ENCODE measurements around the gene CSMD2.
"Not testable (repeated sequence)": the region's sequence is repeated elsewhere in the genome, so short reads cannot be mapped to it uniquely, and the experiment has no call there.

CSMD2 gene

GRCh38 chr1:34188985-34189384 is 24.0 kb upstream of the CSMD2 start:
- ChIA-PET POLR2A (no interaction called here), CTCF (no interaction called here)
- DNase-seq (ENCODE audit: low read depth, low spot score) = no peak
- no peak for TF ChIP-seq CTCF (IDR thresholded peaks at IDR 0.05; ENCODE audit: insufficient read depth, low read length, missing control alignments)
- H3K4me3 ChIP-seq (ENCODE audit: low read depth, low read length) = no peak overlapping the region

- H3K4me3 ChIP-seq (ENCODE audit: low read depth, low read length) = no peak overlapping the region
- TF ChIP-seq CTCF (IDR thresholded peaks at IDR 0.05; ENCODE audit: insufficient read depth, low read length, missing control alignments) = no peak
- CTCF ChIA-PET = no interaction called here
- POLR2A ChIA-PET = no interaction called here
- DNase-seq (ENCODE audit: low read depth, low spot score) = no peak
These were observed 23.4 kb upstream of the CSMD2 start for GRCh38 chr1:34188418-34188817.

GRCh38 chr1:34186741-34187494 is 21.9 kb upstream of the CSMD2 start:
- DNase-seq (ENCODE audit: low read depth, low spot score) = no peak

GRCh38 chr1:34183381-34183780 is 18.4 kb upstream of the CSMD2 start:
- CTCF ChIA-PET; H3K4me3 ChIP-seq (ENCODE audit: low read depth, low read length); POLR2A ChIA-PET; DNase-seq (ENCODE audit: low read depth, low spot score): not testable (repeated sequence)

More at GRCh38 chr1:34186741-34187494, 21.9 kb upstream of the CSMD2 start:
- POLR2A ChIA-PET = no interaction called here
- CTCF ChIA-PET = no interaction called here
- no peak for TF ChIP-seq CTCF (IDR thresholded peaks at IDR 0.05; ENCODE audit: insufficient read depth, low read length, missing control alignments)
- no peak overlapping the region for H3K4me3 ChIP-seq (ENCODE audit: low read depth, low read length)

- CTCF ChIA-PET = interaction anchor here (0.9 kb wide), 1 partner anchor 547 kb away, joined by 3 read pairs; no protein-coding TSS in a partner anchor
- no peak overlapping the region for H3K4me3 ChIP-seq (ENCODE audit: low read depth, low read length)
- DNase-seq (ENCODE audit: low read depth, low spot score) = no peak
- POLR2A ChIA-PET = no interaction called here
- TF ChIP-seq CTCF (IDR thresholded peaks at IDR 0.05; ENCODE audit: insufficient read depth, low read length, missing control alignments) = no peak
These were observed 13.0 kb upstream of the CSMD2 start for GRCh38 chr1:34178072-34178471.

GRCh38 chr1:34176830-34177603 is 12.0 kb upstream of the CSMD2 start, which contains the start of gene C1orf94:
C1orf94 (plus strand) TSS chr1:34176907; CDS start chr1:34177790, 883 bp downstream.
- no peak for TF ChIP-seq CTCF (IDR thresholded peaks at IDR 0.05; ENCODE audit: insufficient read depth, low read length, missing control alignments)
- ChIA-PET POLR2A (no interaction called here), CTCF (interaction anchor here (1.1 kb wide), 1 partner anchor 442 kb away, joined by 3 read pairs; no protein-coding TSS in a partner anchor)
- no peak within 1 kb of the TSS for H3K4me3 ChIP-seq (ENCODE audit: low read depth, low read length)
- DNase-seq (ENCODE audit: low read depth, low spot score) = no peak

All from AG04449 (cell line).